Ishikawa (cell line): Measurements from ENCODE around the gene LDB3.

Experiments
- CEBPB ChIP-seq: IDR thresholded peaks from 2 replicates; pipeline ENCODE4 v1.6.1; 2012
- EGR1 ChIP-seq: IDR thresholded peaks from 2 replicates; pipeline ENCODE4 v1.6.1; 2012
- EP300 ChIP-seq: IDR thresholded peaks from 2 replicates; pipeline ENCODE4 v1.6.1; 2012; ENCODE audit warnings: borderline replicate concordance
- FOXM1 ChIP-seq: IDR thresholded peaks from 2 replicates; pipeline ENCODE4 v1.6.1; 2012; ENCODE audit warnings: low read depth, borderline replicate concordance
- MAX ChIP-seq: IDR thresholded peaks from 2 replicates; pipeline ENCODE4 v1.6.1; 2012
- NFIC ChIP-seq: IDR thresholded peaks from 2 replicates; pipeline ENCODE4 v1.6.1; 2012
- RAD21 ChIP-seq: IDR thresholded peaks from 2 replicates; pipeline ENCODE4 v1.6.1; 2012; ENCODE audit warnings: low read depth
- REST ChIP-seq: IDR thresholded peaks from 2 replicates; pipeline ENCODE4 v1.6.1; 2012; ENCODE audit warnings: low read depth, mild to moderate bottlenecking
- TAF1 ChIP-seq: IDR thresholded peaks from 2 replicates; pipeline ENCODE4 v1.6.1; 2012; ENCODE audit warnings: low read depth, mild to moderate bottlenecking
- TCF12 ChIP-seq: IDR thresholded peaks from 2 replicates; pipeline ENCODE4 v1.6.1; 2012; ENCODE audit warnings: low read depth
- TEAD4 ChIP-seq: IDR thresholded peaks from 2 replicates; pipeline ENCODE4 v1.6.1; 2012
- USF1 ChIP-seq: IDR thresholded peaks from 2 replicates; pipeline ENCODE4 v1.6.1; 2012
- YY1 ChIP-seq: IDR thresholded peaks from 2 replicates; pipeline ENCODE4 v1.6.1; 2012; ENCODE audit warnings: low read depth
- ZBTB7A ChIP-seq: IDR thresholded peaks from 2 replicates; pipeline ENCODE4 v1.6.1; 2012; ENCODE audit warnings: low read depth

LDB3 gene

GRCh38 chr10:86642021-86642420 is 26.3 kb upstream of the LDB3 start:
- TF ChIP-seq RAD21 (peak; percentile 38; the same call in 1 of the 2 replicates), TCF12 (no peak)

GRCh38 chr10:86642499-86642898 is 25.8 kb upstream of the LDB3 start:
- TF ChIP-seq MAX: no peak
- peak; percentile 39; the same call in 1 of the 2 replicates for TF ChIP-seq RAD21

- TF ChIP-seq TCF12: 0 out of 2 replicates have a peak, but pooled peaks have one; percentile 14
- TF ChIP-seq REST: no peak
- no peak for TF ChIP-seq TEAD4
- TF ChIP-seq RAD21: peak; percentile 37
These were observed 24.0 kb upstream of the LDB3 start for GRCh38 chr10:86644152-86644793.

GRCh38 chr10:86644794-86645445 is 23.4 kb upstream of the LDB3 start:
- no peak for TF ChIP-seq TAF1
- TF ChIP-seq RAD21: no peak
- no peak for TF ChIP-seq NFIC
- TF ChIP-seq EGR1: no peak

- no peak for TF ChIP-seq MAX
- no peak for TF ChIP-seq TEAD4
- TF ChIP-seq EGR1: no peak
- TF ChIP-seq USF1: no peak
- no peak for TF ChIP-seq RAD21
- no peak for TF ChIP-seq TAF1
These were observed 21.8 kb upstream of the LDB3 start for GRCh38 chr10:86646532-86646931.

GRCh38 chr10:86646933-86647332 is 21.4 kb upstream of the LDB3 start:
- TF ChIP-seq TEAD4 (no peak), YY1 (no peak), ZBTB7A (no peak), FOXM1 (no peak), EP300 (no peak), TCF12 (no peak), EGR1 (no peak), USF1 (no peak), REST (no peak)

GRCh38 chr10:86647773-86648703 is 20.3 kb upstream of the LDB3 start:
- TF ChIP-seq YY1 (no peak), USF1 (no peak), TCF12 (no peak), NFIC (no peak), CEBPB (no peak), RAD21 (no peak), TAF1 (no peak), ZBTB7A (no peak)
